Body of pancreas (tissue), 4 donors: ENCODE data around the gene PIGR. TPM values are rescaled to one million over a fixed set of nuclear protein-coding genes. Genes with fewer than 3 reads are reported as not detected.

Source experiments
- ATAC-seq: fragments of 150-250 bp; one replicate; pipeline ENCODE4 v1.9.1; 2016
- DNase-seq, 4 donors: peaks; one replicate each; pipeline ENCODE4 v3.0.0-alpha.2; 2019
- H3K27ac ChIP-seq, 4 donors: fragments of 200-600 bp; sonication (generic); 1 replicate in 3 of 4; 2 replicates in 1 of 4; pipeline versions ENCODE4 v1.5.1 to v1.6.1; 2016 to 2019; ENCODE audit warnings: mild to moderate bottlenecking in 1 of 4, mixed read lengths in 1 of 4, moderate library complexity in 1 of 4
- H3K27me3 ChIP-seq, 2 donors: fragments of 200-600 bp; sonication (generic); one replicate each; pipeline ENCODE4 v1.6.0; 2016; ENCODE audit warnings: mild to moderate bottlenecking in 1 of 2
- H3K36me3 ChIP-seq, 2 donors: fragments of 200-600 bp; sonication (generic); replicated peaks in 1 of 2; 2 replicates each; pipeline ENCODE4 v1.5.1; 2016; ENCODE audit warnings: low read depth in 2 of 2; ENCODE audit not compliant: insufficient read depth in 1 of 2
- H3K4me1 ChIP-seq: fragments of 200-600 bp; sonication (generic); one replicate; pipeline ENCODE4 v1.6.0; 2016
- H3K4me3 ChIP-seq, 2 donors: fragments of 200-600 bp; sonication (generic); 1 replicate in 1 of 2; 2 replicates in 1 of 2; pipeline ENCODE4 v1.5.1; 2016 to 2019
- H3K9me3 ChIP-seq, 3 donors: fragments of 200-600 bp; sonication (generic); 1 replicate in 2 of 3; 2 replicates in 1 of 3; pipeline ENCODE4 v1.5.1; 2016
- CTCF ChIP-seq, 7 experiments: fragments of 450-650 bp in 4 of 7; fragments of 200-600 bp in 3 of 7; sonication (generic) in 3 of 7; IDR thresholded peaks; one replicate each; pipeline ENCODE4 v1.5.1; 2016 to 2019; ENCODE audit warnings: antibody characterized with exemption in 7 of 7
- POLR2A ChIP-seq, 3 donors: fragments of 450-650 bp; IDR thresholded peaks; one replicate each; pipeline ENCODE4 v1.6.1; 2016; ENCODE audit warnings: antibody characterized with exemption in 3 of 3, mild to moderate bottlenecking in 2 of 3
- WGBS, 2 donors: methylation state at CpG; one replicate each; pipeline ENCODE4 v1.1.5; 2017; 5-methylcytosine and 5-hydroxymethylcytosine counted together
- intact Hi-C: fragments of 100-400 bp; cut with DNase I; formaldehyde crosslinking; loops from one replicate; pipeline ENCODE4 v1.15.1; 2023
- total RNA-seq, 2 donors: library from RNA; depleted of rRNA; stranded (reverse); fragments of >200 nt; gene quantifications; one replicate each; pipeline ENCODE4 v1.1.0, GENCODE V29; 2016

The PIGR gene
- total RNA-seq, 2 donors from 2014 or later: 14.8 to 45.1 TPM

GRCh38 chr1:206882555-206882954 is 63.7 kb downstream of the PIGR start:
- intact Hi-C loops: no loop called here
- WGBS, 2 donors: 59 to 70% methylated on average over 3 of the region's 3 CpGs
- Histone ChIP-seq H3K4me1 (no peaks in the 10 kb centered on the region), H3K27ac (no peak overlapping the region), H3K36me3 (no peaks in the 10 kb centered on the region), H3K27me3 (no peaks in the 10 kb centered on the region), H3K9me3 (peaks cover 0 to 6% (median 0%) of the 10 kb centered on the region in 3 donors), H3K4me3 (no peak overlapping the region)
- DNase-seq (no peak), ATAC-seq (no peak)
- TF ChIP-seq CTCF (IDR thresholded peaks at IDR 0.05) (no peak), POLR2A (IDR thresholded peaks at IDR 0.05) (no peak)

DNA sequence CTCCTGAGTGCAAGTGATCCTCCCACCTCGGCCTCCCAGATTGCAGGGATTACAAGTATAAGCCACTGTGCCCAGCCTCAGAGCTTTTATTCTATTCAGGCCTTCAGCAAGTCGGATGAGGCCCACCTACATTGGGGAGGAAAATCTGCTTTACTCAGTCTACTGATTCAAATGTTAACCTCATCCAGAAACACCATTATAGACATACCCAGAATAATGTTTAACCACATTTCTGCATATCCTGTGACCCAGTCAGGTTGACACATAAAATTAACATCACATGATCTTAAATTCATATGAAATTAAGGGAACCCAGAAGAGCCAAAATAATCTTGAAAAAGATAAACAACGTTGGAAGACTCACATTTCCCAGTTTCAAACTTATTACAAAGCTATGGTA is 66.0 kb downstream of the PIGR start:
- no peak overlapping the region for H3K4me3 ChIP-seq
- DNase-seq (no peak), ATAC-seq (no peak)
- H3K27ac ChIP-seq: no peak overlapping the region
- 65 to 77% methylated on average over 3 of the region's 3 CpGs for WGBS, 2 donors
- H3K27me3 ChIP-seq: no peaks in the 10 kb centered on the region
- no peaks in the 10 kb centered on the region for H3K36me3 ChIP-seq
- peaks cover 0 to 6% (median 0%) of the 10 kb centered on the region in 3 donors for H3K9me3 ChIP-seq
- intact Hi-C loops: no loop called here
- TF ChIP-seq CTCF (IDR thresholded peaks at IDR 0.05): no peak
- TF ChIP-seq POLR2A (IDR thresholded peaks at IDR 0.05): no peak
- H3K4me1 ChIP-seq: no peaks in the 10 kb centered on the region

Other genes with a start within 250 kb of the PIGR start
- gene IL19, start 175.7 kb downstream of the PIGR start, total RNA-seq: not detected
- gene IL10, start 174.0 kb downstream of the PIGR start, total RNA-seq: 1 to 10 TPM in 1 of 2 donors, not detected in 1; 1.0 TPM
- gene IL20, start 80.8 kb downstream of the PIGR start, total RNA-seq: not detected
- gene IL24, start 49.0 kb downstream of the PIGR start, total RNA-seq: not detected
- 1 to 10 TPM in 1 of 2 donors, not detected in 1; 2.3 TPM for gene FCMR, start 24.5 kb downstream of the PIGR start, total RNA-seq
- gene FCAMR, start 24.0 kb upstream of the PIGR start, total RNA-seq: not detected
- 10 to 100 TPM; 11.2 to 23.3 TPM for gene C1orf116, start 86.3 kb upstream of the PIGR start, total RNA-seq
- 1 to 10 TPM; 5.4 to 5.9 TPM for gene YOD1, start 104.7 kb upstream of the PIGR start, total RNA-seq
- gene PFKFB2, start 106.8 kb upstream of the PIGR start, total RNA-seq: 1 to 10 TPM; 4.9 to 9.3 TPM
- gene C4BPB, start 142.4 kb upstream of the PIGR start, total RNA-seq: 10 to 100 TPM in 1 of 2 donors, not detected in 1; 11.9 TPM
- gene C4BPA, start 157.8 kb upstream of the PIGR start, total RNA-seq: 10 to 100 TPM in 1 of 2 donors, 1 to 10 TPM in 1; 8.9 to 23.1 TPM